MM.1S (cell line): ENCODE measurements around the gene PLA2G15.

ENCODE experiments used
- EZH2 ChIP-seq: fragments of 300-600 bp; sonication (generic); optimal IDR thresholded peaks from 2 replicates; pipeline ENCODE3; 2017; ENCODE audit warnings: low read depth, mild to moderate bottlenecking, antibody characterized with exemption, low read length, mixed read lengths
- EZH2phosphoT487 ChIP-seq: fragments of 300-600 bp; sonication (generic); IDR thresholded peaks from 2 replicates; pipeline ENCODE4 v1.6.1; 2018; ENCODE audit warnings: antibody characterized with exemption, low read length
- TF ChIP-seq, protein P1 (sequence below): fragments of 300-600 bp; sonication (generic); IDR thresholded peaks from 2 replicates; pipeline ENCODE4 v1.5.1; 2016; ENCODE audit warnings: antibody characterized with exemption, low read length, mixed read lengths

DNA sequence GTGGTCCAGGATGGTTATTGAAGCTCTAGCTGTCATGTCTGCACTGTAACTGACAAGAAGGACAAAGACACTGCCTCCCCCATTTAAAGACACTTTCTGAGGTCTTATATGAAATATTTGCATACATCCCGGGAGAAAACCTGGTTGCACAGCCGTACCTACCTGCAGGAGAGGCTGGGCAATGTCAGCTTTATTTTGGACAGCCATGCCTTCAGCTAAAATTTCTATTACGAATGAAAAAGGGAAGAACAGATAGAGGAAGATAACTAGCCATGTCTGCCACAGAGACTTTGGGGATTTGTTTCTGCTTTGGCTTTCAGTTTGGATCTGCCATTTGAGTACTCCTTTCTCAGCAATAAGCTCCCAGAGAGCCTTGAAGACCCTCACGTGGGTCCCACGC is 38.2 kb downstream of the PLA2G15 start:
- TF ChIP-seq, protein P1, sequence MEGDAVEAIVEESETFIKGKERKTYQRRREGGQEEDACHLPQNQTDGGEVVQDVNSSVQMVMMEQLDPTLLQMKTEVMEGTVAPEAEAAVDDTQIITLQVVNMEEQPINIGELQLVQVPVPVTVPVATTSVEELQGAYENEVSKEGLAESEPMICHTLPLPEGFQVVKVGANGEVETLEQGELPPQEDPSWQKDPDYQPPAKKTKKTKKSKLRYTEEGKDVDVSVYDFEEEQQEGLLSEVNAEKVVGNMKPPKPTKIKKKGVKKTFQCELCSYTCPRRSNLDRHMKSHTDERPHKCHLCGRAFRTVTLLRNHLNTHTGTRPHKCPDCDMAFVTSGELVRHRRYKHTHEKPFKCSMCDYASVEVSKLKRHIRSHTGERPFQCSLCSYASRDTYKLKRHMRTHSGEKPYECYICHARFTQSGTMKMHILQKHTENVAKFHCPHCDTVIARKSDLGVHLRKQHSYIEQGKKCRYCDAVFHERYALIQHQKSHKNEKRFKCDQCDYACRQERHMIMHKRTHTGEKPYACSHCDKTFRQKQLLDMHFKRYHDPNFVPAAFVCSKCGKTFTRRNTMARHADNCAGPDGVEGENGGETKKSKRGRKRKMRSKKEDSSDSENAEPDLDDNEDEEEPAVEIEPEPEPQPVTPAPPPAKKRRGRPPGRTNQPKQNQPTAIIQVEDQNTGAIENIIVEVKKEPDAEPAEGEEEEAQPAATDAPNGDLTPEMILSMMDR: no peak
- TF ChIP-seq EZH2 (no peak), EZH2phosphoT487 (no peak)
